Cardiac septum (tissue), 1 donor: Measurements from ENCODE around the gene PLTP. TPM values are rescaled to one million over a fixed set of nuclear protein-coding genes. Genes with fewer than 3 reads are reported as not detected.
A peak's percentile ranks its signal among the peaks of the same experiment; 100 is the strongest.
"Not testable (repeated sequence)": the region's sequence is repeated elsewhere in the genome, so short reads cannot be mapped to it uniquely, and the experiment has no call there.

Experiments
- DNase-seq: peaks from one replicate; pipeline ENCODE4 v3.0.0-alpha.2; 2020; ENCODE audit warnings: low spot score
- intact Hi-C: fragments of 100-400 bp; cut with DNase I; formaldehyde crosslinking; loops from one replicate; pipeline ENCODE4 v1.14.0; 2022
- total RNA-seq: library from RNA; stranded (reverse); fragmentation: NEBNext Ultra II Directional; extraction: Animal tissue kit (Norgen Biotek cat#: 25700); gene quantifications from one replicate; pipeline ENCODE4 v1.2.1, GENCODE V29; 2021
- donor health status: DM: no; HTN: no; CAD: no.

Gene PLTP
- total RNA-seq, 1 donor from 2014 or later = 37.1 TPM

GRCh38 chr20:45945678-45946148, 33.8 kb upstream of the PLTP start:
- intact Hi-C loops = no loop called here
- DNase-seq = no peak

DNA sequence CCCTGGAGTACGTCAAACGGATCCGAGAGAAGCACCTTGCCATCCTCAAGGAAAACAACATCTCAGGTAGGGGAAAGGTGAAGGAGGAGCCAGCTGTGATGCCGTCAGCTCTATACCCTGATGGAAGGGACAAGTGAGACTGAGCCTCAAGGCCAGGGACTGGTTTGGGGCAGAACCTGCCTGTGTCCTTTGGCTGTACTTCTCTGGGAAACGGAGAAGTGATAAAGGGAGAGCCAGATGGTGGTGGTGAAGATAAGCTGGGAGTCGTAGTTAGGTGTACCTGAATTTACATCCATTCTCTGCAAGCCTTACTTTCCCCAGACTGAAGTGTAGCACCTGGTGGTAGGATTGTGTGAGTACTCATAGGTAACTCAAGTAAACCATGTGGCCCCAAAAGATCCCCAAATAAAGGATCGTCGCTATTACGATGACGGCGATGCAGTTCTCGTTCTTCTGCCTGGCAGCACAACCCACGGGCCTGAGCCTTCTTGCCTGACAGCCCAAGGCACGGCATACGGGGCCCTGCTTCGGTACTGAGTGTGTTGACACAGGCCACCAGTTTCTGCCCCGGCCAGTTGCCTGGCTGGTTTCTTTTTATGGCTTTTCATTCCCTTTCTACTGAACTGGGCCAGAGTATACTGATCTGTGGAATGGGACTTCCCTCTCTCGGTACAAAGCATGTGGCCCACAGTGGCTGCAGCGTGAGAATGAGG, 33.2 kb upstream of the PLTP start:
- no peak for DNase-seq
- intact Hi-C loops = no loop called here

- DNase-seq = no peak
- intact Hi-C loops = no loop called here
Measured at GRCh38 chr20:45944151-45944964, 32.4 kb upstream of the PLTP start.

- intact Hi-C loops = no loop called here
Measured at GRCh38 chr20:45943613-45944012, 31.7 kb upstream of the PLTP start.

DNA sequence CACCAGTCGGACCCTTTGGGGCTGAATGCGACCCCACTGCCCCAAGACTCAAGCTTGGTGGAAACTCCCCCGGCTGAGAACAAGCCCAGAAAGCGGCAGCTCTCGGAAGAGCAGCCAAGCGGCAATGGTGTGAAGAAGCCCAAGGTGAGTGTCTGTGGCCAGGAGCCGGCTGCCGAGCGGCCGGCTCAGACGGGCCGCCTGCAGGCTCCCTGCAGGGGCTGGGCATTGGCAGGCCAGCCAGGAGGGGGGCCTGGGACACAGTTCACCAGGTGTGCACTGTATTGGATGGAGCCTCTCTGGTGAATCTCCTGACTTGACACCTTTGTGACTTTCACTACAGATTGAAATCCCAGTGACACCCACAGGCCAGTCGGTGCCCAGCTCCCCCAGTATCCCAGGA, 28.5 kb upstream of the PLTP start:
- intact Hi-C loops = no loop called here
- no peak for DNase-seq

More at GRCh38 chr20:45943613-45944012, 31.7 kb upstream of the PLTP start:
- no peak for DNase-seq

DNA sequence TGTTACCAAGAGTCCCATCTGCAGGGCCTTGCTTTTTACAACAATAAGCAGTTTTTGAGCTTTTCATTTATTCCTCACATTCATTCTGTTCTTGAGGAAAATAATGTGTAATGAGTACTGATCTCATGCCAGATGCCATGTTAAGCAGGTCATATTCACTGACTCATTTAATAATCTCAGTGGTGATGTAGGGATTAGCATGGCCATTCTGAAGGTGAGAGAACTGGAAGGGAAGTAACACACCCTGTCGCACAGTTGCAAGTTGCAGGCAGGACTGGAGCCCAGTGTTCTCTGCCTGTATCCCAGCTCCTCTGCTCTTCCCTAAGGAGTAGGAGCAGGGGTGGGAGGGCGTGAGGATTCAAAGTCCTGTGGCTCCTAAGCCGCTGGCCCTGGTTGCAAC, 28.1 kb upstream of the PLTP start:
- intact Hi-C loops = no loop called here
- DNase-seq = no peak

GRCh38 chr20:45938727-45939438, 26.9 kb upstream of the PLTP start:
- DNase-seq = no peak
- intact Hi-C loops = loop anchor here (5.0 kb wide), 1 partner anchor 33 kb away; the partner anchor contains the start of gene ZNF335

DNA sequence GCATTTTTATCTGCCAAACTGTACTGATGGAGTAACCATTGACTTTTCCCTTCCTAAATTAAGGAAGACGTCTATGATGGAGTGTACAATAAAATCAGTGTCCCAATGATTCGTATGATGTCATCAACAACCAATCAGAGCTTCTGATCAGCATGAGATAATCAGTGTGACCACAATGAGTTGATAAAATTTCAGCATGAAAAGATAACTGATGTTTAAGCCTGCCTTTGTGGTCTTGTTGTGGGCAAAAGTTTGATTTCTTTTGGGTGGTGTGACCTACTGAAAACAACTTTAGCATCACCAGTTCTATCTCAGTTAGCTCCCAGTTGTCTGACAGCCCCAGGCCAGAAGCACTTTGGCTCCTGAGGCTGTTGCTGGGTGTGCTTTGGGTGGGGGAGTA, 25.8 kb upstream of the PLTP start:
- intact Hi-C loops = loop anchor here (5.0 kb wide), 1 partner anchor 35 kb away; the partner anchor contains the start of gene ZNF335
- no peak for DNase-seq

- DNase-seq = no peak
- intact Hi-C loops = loop anchor here (1.0 to 5.0 kb wide), 2 partner anchors 37 to 44 kb away; partner anchors contain the start of genes CTSA, NEURL2 and ZNF335
Measured at GRCh38 chr20:45935416-45936046, 23.6 kb upstream of the PLTP start.

DNA sequence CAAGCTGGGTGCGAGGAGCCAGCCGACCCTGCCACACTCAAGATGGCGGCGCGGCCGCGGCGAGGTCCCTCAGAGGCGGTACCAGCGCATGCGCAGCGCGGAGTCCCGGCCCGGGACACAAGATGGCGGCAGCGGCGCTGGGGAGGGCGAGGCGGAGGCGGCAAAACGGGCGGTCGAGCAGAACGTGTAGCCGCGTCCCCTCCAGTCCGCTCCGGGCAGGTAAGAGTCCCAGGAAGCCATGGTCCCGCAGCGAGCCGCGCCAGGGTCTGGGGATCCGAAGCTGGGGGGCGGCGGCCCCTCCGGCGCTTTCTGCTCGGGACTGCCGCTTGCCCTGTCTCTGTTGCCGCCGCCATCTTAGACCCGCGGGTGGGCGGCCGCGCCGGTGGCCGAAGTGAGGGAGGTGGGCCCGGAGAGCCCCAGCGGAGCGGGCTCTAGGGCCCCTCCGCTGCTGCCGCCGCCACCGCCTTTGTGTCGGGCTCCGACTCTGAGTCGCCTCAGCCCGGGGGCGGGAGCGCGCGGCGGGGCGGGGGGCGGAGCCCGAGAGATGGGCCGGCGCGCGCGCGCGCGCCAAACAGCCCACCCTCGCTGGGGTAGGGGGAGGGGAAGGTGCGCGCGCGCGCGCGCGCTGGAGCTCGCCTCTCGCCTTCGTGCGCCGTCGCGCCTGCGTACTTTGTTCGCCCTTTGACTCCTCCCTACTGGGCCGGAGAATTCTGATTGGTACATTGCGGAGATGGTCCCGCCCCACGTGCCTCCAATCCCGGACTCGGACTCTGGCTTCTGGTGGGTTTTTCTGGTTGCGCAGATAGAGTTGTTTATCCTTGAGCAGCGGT, 22.8 kb upstream of the PLTP start, which contains the start of gene PCIF1:
PCIF1 (plus strand) TSS at position 98 of the 830 bp plus-strand sequence. CDS start 4,317 bp downstream, outside the sequence.
- intact Hi-C loops = loop anchor here (1.0 to 5.0 kb wide), 2 partner anchors 38 to 44 kb away; partner anchors contain the start of genes CTSA, NEURL2 and ZNF335
- DNase-seq = peak; percentile 99

- DNase-seq = no peak
- intact Hi-C loops = no loop called here
Measured at GRCh38 chr20:45934046-45934585, 22.2 kb upstream of the PLTP start.

DNA sequence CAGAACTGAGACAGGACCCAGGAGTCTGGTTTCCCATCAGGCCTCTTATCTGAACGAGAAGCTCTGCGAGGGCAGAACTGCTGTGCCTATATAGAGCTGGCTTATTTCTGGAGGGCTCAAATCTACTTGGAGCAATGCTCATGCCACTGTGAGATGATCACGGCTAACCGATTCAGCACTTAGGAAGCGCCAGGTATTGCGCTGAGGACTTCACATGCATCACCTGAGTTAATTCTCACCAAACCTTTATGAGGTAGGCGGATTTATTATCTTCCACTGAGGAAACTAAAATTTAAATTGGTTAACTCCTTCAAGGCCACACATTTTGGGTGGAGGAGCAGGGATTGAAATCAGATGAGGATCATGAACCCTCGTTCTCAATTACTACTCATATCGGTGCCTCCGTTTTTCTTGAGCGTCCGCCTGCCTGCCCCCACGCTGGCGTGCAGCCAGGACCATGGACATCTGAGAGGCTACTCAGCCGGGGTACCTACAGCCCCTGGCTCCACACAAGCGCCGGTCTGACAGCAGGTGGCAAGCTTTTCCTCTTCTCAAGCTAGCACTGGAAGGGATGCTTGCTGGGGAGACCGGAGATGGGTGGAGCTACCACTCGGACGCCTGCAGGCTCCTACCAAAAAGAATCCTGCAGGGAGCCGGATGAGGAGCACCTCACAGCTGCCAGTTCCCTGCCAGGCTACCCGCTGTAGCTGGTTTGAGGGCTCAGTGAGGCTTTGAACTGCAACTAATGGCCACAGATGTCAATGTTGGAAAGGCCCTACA, 21.5 kb upstream of the PLTP start:
- intact Hi-C loops = no loop called here

GRCh38 chr20:45931680-45932079, 19.7 kb upstream of the PLTP start:
- DNase-seq, intact Hi-C loops: not testable (repeated sequence)

More for the DNA sequence above, 21.5 kb upstream of the PLTP start:
- DNase-seq = no peak

DNA sequence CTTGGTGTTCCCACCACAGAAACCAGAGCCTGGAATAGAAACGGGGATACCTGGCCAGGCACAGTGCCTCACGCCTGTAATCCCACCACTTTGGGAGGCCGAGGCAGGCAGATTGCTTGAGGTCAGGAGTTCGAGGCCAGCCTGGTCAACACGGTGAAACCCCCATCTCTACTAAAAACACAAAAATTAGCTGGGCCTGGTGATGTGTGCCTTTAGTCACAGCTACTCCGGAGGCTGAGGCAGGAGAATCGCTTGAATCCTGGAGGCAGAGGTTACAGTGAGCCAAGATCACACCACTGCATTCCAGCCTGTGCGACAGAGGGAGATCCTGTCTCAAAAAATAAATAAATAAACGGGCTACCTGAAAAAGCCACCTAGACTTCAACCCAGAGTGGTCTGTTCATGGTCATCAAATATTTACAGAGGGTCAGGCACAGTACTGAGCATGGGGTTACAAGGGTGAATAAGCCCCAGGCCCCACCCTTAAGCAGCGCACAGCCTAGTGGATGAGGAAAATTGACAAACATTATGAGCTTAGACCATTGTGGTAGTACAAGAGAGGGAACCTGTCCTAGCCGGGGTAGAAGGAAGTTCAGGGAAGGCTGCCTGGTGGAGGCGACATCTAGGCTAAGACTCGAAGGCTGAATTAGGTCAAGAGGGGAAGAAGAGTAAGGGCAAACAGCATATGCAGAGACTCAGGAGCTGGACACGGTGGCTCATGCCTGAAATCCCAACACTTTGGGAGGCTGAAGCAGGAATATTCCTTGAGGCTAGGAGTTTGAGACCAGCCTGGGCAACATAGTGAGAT, 15.3 kb upstream of the PLTP start:
- no peak for DNase-seq
- intact Hi-C loops = no loop called here

- DNase-seq = no peak
- intact Hi-C loops = no loop called here
Measured at GRCh38 chr20:45926731-45927070, 14.7 kb upstream of the PLTP start.

DNA sequence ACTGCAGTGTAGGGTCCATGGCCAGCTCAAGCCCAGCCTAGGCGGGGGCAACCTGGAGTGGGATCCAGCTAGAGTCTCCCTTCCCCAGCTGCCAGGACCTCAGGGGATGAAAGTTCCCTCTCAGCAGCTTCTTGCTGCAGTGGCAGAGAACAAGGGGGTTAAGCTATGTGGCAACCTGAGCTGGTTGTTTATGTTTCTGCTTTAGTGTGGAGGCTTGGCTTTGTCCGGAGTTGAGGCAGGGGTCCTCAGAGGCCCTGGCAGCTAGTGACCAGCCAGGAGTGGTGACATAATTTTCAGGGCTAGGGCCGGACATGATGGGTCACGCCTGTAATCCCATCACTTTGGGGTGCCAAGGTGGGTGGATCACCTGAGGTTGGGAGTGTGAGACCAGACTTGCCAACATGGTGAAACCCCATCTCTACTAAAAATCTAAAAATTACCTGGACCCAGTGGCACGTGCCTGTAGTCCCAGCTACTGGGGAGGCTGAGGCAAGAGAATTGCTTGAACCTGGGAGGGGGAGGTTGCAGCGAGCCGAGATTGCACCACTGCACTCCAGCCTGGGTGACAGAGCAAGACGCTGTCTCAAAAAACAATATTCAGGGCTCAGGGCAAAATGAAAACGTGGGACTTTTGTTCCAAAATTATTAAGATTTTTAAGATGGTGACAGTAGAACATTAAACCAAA, 14.0 kb upstream of the PLTP start:
- intact Hi-C loops = no loop called here
- DNase-seq = no peak
